ENCODE results near the gene IMPA2.
"Not testable (repeated sequence)": the region's sequence is repeated elsewhere in the genome, so short reads cannot be mapped to it uniquely, and the experiment has no call there.

IMPA2 gene

DNA sequence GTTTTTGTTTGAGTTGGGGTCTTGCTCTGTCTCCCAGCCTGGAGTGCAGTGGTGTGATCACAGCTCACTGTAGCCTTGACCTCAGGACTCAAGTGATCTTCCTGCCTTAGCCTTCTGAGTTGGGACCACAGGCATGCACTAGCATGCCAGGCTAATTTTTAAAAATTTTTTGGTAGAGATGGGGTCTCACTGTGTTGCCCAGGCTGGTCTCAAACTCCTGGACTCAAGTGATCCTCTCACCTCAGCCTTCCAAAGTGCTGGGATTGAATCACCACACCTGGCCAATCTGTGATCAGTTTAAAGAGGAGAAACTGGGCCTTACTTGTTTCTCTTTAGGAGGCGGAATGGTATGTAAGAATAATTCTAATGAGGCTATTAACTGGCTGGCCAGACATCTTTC lies 49.9 kb downstream of the IMPA2 start:
- DNase-seq = no peak

DNA sequence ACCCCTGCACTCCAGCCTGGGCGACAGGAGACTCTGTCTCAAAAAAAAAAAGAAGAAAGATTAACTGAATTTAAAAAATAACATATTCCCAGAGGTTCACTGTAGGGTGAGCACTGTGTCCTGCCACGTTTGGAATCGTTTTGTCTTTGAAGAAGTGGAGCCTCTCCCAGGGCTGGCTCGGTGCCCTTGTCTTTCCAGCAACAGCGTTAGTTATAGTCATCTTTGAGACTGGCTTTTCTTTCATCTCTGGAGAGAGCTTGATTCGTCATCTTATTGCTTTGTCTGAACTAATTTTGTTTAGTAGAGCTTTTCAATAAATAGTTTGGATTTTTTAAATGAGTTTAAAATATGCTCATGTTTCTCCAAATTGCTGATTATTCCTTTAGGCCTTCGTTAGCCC lies 50.5 kb downstream of the IMPA2 start:
- no peak for DNase-seq

DNA sequence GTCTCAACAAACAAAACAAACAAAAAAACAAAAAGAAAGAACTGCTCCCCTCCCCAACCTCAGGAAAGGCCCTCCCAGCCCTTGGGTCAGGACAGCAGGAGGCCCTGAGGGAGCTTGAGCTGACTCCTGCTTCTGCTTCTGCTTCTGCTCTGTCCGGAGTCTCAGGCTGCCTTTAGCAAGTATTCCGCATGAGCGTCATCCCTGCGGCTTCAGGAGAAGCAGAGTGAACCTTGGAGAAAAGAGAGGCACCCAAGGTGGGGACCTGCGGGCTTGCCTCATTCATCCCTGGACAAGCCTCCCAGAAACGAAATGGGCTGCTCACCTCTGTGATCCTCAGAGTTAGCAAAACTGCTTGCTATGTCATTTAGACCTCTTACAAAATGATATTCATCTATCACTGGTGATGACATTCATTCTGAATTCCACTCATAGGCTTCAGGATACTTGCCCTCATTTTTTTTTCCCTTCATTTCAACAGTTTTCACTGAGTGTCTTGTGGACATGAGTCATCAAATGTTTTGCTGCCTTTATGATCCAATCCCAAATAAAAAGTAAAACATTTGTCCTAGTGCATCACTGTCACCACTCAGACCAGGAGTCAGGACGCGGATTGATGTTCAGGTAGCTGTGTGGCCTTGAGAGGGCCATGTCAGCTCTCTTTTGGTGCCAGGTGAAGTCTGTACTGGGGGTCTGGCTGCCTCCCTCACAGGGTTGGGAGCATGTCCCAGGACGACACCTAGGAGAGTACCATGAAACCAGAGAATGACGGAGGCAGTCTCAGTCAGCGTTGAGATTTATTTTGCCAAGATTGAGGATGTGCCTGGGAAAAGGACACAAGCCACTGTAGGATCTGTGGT lies 51.7 kb downstream of the IMPA2 start:
- no peak for DNase-seq

DNA sequence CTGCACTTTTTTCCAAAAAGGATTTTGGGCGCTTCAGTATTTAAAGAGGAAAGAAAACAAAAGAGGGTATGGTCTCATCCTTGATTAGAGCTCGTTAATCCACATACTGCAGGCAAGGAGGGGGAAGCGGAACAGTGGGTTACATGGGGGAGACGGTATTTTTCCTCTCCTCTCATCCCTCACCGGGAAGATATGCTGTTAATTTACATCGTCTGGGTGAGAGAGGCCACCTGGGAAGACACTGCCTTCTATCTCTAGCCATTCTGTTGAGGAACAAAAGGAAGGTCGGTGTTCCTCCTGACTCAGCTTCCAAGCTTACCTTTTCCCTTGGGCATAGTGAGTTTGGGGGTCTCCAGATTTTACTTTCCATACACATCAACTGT lies 52.3 kb downstream of the IMPA2 start:
- no peak for DNase-seq

- DNase-seq = no peak
Observed at GRCh38 chr18:12034241-12035100, 53.2 kb downstream of the IMPA2 start.

GRCh38 chr18:12035481-12035880 lies 54.2 kb downstream of the IMPA2 start:
- DNase-seq = no peak

DNA sequence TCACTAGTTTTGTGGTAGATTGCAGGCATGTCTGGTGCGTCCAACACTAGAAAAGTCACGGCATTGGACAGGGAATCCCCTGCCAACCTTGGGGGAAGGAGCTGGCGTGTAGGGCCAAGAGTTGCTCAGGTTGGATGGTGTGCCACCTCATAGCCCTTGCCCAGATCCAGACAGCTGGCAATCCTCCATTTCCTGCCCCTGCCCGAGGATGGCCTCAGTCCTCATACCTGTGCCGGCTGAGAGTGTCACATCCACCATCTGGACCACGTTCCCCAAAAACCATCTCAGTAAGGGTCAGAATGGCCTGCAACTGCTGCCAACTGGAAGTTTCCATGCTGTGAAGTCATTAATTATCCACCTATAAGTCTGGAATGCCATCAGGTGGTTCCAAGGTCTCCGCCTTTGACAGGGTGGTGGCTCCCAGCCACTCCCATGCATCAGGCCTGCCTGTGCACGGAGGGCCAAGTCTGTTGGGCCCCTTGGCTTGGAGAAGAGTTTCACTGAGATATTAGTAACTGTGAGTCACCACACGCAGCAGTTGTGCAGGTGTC lies 55.0 kb downstream of the IMPA2 start:
- DNase-seq = no peak

DNA sequence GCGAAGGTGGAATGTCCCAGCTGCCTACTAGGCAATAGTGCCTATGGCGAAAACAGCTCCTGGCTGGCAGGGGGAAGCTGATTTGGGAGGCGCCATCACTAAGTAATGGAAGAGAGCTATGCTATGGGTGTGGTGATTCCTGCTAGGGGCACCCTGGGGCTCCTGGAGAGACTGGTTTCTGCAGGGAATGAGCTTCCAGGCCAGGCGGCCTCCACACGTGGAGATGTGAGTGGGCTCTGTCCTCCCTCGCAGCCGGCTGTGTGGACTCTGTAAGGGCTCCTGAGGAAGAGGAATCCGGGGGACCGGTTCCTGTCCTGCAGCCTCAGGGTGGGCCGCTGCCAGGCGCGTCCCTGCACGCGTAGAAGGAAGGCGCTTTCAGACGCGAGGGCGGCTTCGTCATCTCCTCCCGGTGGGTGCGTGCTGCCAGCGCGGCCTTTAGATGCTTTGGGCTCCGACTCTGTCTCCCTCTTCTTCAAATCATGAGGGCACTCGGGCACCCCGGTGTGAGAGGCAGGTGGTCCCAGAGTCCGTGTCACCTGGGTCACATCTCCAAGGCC lies 56.9 kb downstream of the IMPA2 start:
- no peak for DNase-seq

DNA sequence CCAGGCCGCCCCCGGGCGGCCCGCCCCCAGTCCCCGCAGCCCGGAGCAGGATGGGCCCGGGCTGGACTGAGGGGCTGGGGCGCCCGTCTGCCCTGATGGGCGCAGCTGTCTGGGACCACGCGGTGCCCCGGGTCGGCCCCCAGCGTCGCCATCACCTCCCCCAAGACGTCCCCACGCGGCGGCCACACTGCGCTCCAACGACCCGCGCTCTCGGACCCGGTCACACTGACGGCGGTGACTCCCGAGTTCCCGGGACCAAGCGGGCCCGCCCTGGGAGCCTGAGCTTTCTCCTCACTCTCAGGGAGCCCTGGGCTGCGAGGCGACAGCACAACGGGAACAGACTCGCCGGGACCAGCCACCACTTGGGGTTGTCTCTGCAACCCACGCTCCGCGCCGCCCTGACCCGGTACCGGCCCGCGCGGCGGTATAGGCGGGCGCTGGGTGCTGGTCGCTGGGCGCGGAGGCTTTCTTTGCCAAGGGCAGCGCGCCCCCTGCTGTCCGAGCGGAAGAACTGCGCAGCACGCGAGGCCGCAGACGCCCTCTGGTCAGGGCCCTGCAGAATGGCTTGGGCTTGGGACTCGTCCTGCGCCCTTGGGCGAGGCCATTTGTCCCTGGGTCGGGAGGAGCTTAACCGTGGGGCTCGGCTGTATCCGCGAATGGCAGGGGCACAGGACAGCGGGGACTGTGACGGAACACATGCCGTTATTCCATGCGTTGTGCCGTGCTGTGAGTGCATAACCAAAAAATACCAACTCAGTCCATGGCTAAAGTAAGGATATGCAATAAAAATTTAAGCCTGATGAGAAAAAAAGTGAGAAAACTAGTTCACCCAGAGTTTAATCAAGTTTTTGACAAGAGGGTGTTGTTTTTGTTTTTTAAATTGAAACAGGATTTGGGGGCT lies 57.6 kb downstream of the IMPA2 start:
- peak; percentile 7 for DNase-seq

DNA sequence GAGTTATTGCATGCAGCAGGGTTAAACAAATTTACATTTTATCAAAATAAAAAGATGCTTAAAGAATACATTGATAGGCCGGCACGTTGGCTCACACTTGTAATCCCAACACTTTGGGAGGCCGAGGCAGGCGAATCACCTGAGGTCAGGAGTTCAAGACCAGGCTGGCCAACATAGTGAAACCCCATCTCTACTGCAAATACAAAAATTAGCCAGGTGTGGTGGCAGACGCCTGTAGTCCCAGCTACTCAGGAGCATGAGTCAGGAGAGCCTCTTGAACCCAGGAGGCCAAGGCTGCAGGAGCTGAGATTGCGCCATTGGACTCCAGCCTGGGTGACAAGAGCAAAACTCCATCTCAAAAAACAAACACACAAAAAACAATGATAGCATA lies 58.2 kb downstream of the IMPA2 start:
- DNase-seq = not testable (repeated sequence)

- no peak for DNase-seq
Observed at GRCh38 chr18:12041561-12041960, 60.3 kb downstream of the IMPA2 start.

- no peak for DNase-seq
Observed at GRCh38 chr18:12043811-12044210, 62.5 kb downstream of the IMPA2 start.

- no peak for DNase-seq
Observed at GRCh38 chr18:12044591-12044990, 63.3 kb downstream of the IMPA2 start.

DNA sequence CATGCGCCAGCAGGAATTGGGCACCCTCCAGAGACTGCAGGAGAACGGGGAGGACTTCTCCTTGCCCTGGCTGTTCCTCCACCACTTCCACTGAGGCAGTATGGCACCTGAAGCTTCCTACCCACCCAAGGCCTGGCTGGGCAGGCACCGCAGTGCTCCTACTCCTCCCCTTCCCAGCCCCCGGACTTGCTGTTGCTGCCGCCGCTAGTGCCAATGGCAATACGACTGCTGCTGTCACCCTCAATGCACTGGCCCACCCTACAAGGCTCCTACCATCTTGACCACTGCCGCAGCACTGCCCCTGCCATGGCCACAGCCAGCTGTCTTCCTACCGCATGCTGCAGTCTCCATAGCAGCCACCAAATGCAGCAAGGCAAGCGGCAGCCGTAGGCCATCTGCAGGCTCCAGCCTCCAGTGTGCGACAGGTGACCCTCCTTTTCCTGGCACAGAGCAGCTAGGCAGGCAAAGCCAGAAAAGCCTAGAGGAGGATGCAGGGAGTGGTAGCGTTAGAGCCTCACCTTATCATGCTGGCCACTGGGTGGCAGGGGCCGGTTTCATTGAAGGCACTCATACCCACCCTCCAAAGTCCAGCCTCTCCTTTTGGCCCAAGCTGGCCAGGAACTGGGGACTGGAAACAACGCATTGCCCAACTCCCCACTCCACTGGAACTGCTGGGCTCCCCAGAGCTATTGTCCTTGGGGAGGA lies 64.9 kb downstream of the IMPA2 start:
- DNase-seq = no peak

DNA sequence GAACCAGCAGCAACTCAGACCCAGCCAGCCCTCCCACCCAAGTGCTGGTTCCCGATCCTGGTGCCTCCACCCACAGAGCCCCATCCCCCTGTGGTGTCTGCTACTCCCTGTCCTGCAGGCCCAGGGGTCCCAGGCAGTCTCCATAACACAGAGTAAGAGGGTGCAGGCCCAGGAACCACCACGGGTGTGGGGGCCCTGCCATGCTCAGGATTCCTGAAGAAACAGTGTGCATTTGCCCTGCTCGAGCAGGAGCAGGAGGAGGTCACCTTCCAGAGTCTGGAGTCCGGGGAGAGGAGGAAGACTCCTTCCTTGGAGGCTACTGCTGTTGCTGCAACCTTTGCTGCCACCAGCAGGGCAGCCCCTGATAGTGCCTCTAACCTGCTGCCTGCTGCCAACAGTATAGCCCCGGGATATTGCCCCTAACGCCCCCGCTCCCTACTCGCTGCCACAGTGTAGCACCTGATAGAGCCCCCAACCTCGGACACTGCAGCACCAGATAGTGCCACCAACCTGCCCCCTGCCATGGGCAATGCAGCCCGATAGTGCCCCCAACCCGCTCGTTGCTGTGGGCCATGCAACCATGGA lies 65.5 kb downstream of the IMPA2 start:
- DNase-seq = no peak

- DNase-seq = no peak
Observed at GRCh38 chr18:12048010-12048826, 66.9 kb downstream of the IMPA2 start.

DNA sequence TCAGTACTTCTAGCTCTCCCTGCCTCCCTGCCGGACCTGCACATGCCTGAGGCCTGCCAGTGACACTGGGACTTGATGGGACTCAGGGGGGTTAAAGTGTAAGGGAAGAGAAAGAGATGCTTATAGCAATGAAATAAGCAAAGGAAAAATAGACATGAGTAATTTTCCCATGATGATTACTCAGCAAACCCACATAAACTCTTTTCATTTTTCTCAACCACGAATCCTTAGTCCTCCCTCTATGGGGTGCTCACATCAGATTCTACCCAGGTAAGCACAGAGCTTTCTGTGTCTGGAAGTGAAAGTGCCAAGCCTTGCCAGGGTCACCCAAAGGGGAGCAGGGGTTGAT lies 67.5 kb downstream of the IMPA2 start:
- DNase-seq = no peak

DNA sequence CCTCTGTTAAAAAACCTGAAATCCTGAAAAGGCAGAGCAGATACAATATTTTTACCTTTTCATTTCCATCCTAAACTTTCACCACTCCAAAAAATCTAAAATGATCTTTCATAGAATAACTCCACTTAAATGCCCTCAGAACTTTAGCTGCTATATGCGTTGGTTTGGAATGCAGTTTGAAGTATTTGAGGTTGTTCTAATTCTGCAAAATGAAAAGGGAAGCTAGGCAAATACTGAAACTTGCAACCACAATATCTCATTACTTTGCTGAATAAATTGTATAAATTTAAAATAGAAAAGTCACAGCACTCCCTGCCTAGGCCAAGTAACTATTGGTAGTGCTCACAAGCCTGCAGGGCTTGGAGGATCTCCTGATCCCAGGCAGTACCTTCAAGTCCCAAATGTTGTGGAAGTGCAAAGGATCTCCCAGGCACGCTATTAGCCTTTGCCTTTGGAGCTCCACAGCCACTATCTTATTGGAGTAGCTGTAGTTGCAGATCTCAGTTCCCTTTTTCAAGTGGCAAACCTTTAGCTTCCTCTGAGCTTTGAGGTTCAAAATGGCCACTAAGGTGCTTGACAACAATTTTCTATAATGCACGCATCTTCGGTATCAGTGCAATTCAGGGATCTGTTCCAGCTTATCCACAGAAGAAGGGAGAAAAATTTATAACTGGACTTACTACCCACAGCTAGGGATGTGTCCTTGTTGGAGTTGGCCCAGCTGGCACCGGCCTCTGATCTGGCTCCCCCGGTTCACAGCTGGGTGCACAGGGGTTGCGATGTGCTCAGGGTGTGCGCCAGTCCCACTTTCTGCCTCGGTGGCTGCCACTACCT lies 68.9 kb downstream of the IMPA2 start:
- no peak for DNase-seq

DNA sequence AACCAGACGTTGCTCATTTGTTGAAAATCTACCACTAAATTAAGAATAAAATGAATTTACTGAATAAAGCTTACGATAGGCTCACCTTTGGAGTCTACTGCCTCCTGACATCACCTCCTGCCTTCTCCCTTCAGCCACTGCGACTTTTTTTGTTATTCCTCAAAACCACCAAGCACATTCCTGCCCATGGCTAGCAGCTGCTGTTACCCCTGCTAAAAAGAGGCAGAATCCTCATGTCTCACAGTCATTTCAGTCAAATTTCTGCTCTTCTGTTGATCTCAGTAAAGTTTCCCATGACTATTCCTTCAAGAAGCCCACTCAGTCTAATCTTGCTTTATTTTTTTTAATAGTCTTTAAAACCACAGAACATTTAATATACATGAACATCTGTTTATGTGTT lies 71.6 kb downstream of the IMPA2 start:
- DNase-seq = no peak

DNA sequence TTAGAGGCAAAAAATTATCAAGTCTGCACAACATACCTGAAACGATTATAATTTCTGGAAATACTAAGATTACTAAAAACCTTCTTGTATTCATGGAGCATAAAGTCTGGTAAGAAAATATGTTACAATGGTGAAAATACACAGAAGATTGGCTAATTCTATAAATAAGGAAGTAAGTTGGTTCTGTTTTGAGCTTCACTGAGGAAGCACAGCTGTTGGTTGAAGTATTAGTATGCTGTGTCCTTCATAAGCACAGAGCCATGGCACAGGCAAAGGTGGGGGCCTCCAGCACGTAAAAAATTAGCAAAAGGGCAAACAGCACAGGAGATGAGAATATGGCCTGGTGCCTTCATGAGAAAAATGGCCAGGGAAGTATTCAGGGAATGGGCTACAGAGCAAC lies 72.0 kb downstream of the IMPA2 start:
- no peak for DNase-seq

Data from NCI-H1694 treated with DMSO at 0.1 percent for 48 hours (cell line).